K562 (cell line): ENCODE data around the gene SELENOM. TPM values are rescaled to one million over a fixed set of nuclear protein-coding genes. Genes with fewer than 3 reads are reported as not detected.

Experiments
- ATAC-seq: fragments of 200-7000 bp; cut with Tn5 transposase; 3 replicates; pipeline ENCODE4 v1.9.1; 2020; ENCODE audit warnings: moderate library complexity
- BruUV-seq: library from RNA; stranded (reverse); fragments of 400-500 nt; replicated peaks from 2 replicates; lab custom pipeline; 2021; lab: Mats Ljungman, UMichigan
- CTCF ChIA-PET: fragments of 300-600 bp; formaldehyde crosslinking; extraction: SDS; loops from one replicate; lab custom pipeline; 2021; ENCODE audit warnings: low intra/inter-chr PET ratio; lab: Yijun Ruan, JAX
- POLR2A ChIA-PET: fragments of 300-600, 350-650 bp; sonication (Branson Sonifier 250); formaldehyde crosslinking; extraction: SDS; loops from one replicate; lab custom pipeline; 2021; ENCODE audit warnings: antibody characterized with exemption, inconsistent platforms; lab: Yijun Ruan, JAX
- DNase-seq, 4 experiments: peaks; one replicate each; pipeline versions ENCODE4 v3.0.0 to v3.0.0-alpha.2; 2011 to 2018; ENCODE audit warnings: low spot score in 3 of 4, mixed read lengths in 3 of 4; ENCODE audit errors: extremely low read depth in 1 of 4
- FAIRE-seq: peaks from 2 replicates; lab custom pipeline; 2011; peaks lifted over from hg19 to GRCh38; lab: Jason Lieb, UNC
- H2AFZ ChIP-seq: 2 replicates; pipeline ENCODE4 v1.6.0; 2011; ENCODE audit warnings: low read depth, low read length, control low read depth, inconsistent platforms
- H3K27ac ChIP-seq: fragments of 200-600 bp; 3 replicates; pipeline ENCODE4 v1.8.0; 2011; ENCODE audit warnings: low read depth, mild to moderate bottlenecking, control low read depth, inconsistent platforms, low read length, moderate library complexity, mixed read lengths; ENCODE audit errors: extremely low read depth
- H3K27me3 ChIP-seq, 2 experiments: fragments of 300-600 bp in 1 of 2; 2 replicates in 1 of 2; 3 replicates in 1 of 2; pipeline versions ENCODE4 v1.6.0 to v1.8.0; 2011; ENCODE audit warnings: inconsistent platforms in 2 of 2, low read length in 2 of 2, mild to moderate bottlenecking in 1 of 2, mixed read lengths in 1 of 2, moderate library complexity in 1 of 2; ENCODE audit not compliant: control insufficient read depth in 2 of 2, insufficient read depth in 2 of 2
- H3K36me3 ChIP-seq: fragments of 300-600 bp; 3 replicates; pipeline ENCODE4 v1.8.0; 2011; ENCODE audit warnings: mild to moderate bottlenecking, low read length, inconsistent platforms; ENCODE audit not compliant: control insufficient read depth, insufficient read depth
- H3K4me1 ChIP-seq, 2 experiments: fragments of 200-600 bp in 1 of 2; replicated peaks in 1 of 2; 2 replicates in 1 of 2; 3 replicates in 1 of 2; pipeline versions ENCODE4 v1.5.1 to v1.8.0; 2011; ENCODE audit warnings: inconsistent platforms in 2 of 2, low read length in 2 of 2, mild to moderate bottlenecking in 1 of 2, mixed read lengths in 1 of 2, moderate library complexity in 1 of 2; ENCODE audit not compliant: control insufficient read depth in 2 of 2, insufficient read depth in 2 of 2
- H3K4me2 ChIP-seq: 2 replicates; pipeline ENCODE4 v1.6.1; 2011; ENCODE audit warnings: low read length, control low read depth, inconsistent platforms, mixed read lengths; ENCODE audit not compliant: insufficient read depth
- H3K4me3 ChIP-seq: fragments of 200-600 bp; sonication (generic), shearing (Covaris generic); 2 replicates; pipeline ENCODE4 v1.5.1; 2016; ENCODE audit warnings: control low read depth, inconsistent platforms
- H3K79me2 ChIP-seq: fragments of 200-600 bp; 3 replicates; pipeline ENCODE4 v1.8.0; 2011; ENCODE audit warnings: low read length, inconsistent platforms; ENCODE audit not compliant: control insufficient read depth, insufficient read depth
- H3K9ac ChIP-seq, 2 experiments: 2 replicates each; pipeline versions ENCODE4 v1.6.0 to v1.6.1; 2011; ENCODE audit warnings: low read depth in 2 of 2, low read length in 2 of 2, control low read depth in 1 of 2, inconsistent platforms in 1 of 2, mild to moderate bottlenecking in 1 of 2, mixed read lengths in 1 of 2; ENCODE audit not compliant: insufficient read depth in 1 of 2
- H3K9me1 ChIP-seq: one replicate; pipeline ENCODE4 v1.6.0; 2011; ENCODE audit warnings: inconsistent platforms, mild to moderate bottlenecking, low read length, moderate library complexity; ENCODE audit not compliant: control insufficient read depth, insufficient read depth
- H3K9me3 ChIP-seq: replicated peaks from 2 replicates; pipeline ENCODE4 v1.5.1; 2011; ENCODE audit warnings: low read depth, low read length, inconsistent platforms; ENCODE audit not compliant: control insufficient read depth, insufficient read depth
- H4K20me1 ChIP-seq: replicated peaks from 2 replicates; pipeline ENCODE4 v1.6.1; 2011; ENCODE audit warnings: low read length, inconsistent platforms, mixed read lengths; ENCODE audit not compliant: control insufficient read depth, insufficient read depth
- ATF2 ChIP-seq: sonication (generic); formaldehyde crosslinking; IDR thresholded peaks from 2 replicates; pipeline ENCODE4 v1.8.1; 2022; ENCODE audit warnings: missing genetic modification reagents
- EGR1 ChIP-seq: fragments of 450-650 bp; conservative IDR thresholded peaks from 2 replicates; pipeline ENCODE4 v1.6.1; 2017; ENCODE audit warnings: mild to moderate bottlenecking
- GABPB1 ChIP-seq: sonication (generic); formaldehyde crosslinking; IDR thresholded peaks from 2 replicates; pipeline ENCODE4 v1.8.0; 2022; ENCODE audit warnings: mild to moderate bottlenecking, missing genetic modification reagents
- HMBOX1 ChIP-seq: sonication (generic); IDR thresholded peaks from 2 replicates; pipeline ENCODE4 v1.6.1; 2016
- HOXB6 ChIP-seq: fragments of 250-450 bp; sonication (Bioruptor Pico); IDR thresholded peaks from 2 replicates; pipeline ENCODE4 v1.5.1; 2022; ENCODE audit warnings: mild to moderate bottlenecking, borderline replicate concordance
- KLF10 ChIP-seq: fragments of 250-450 bp; sonication (Bioruptor Pico); IDR thresholded peaks from 2 replicates; pipeline ENCODE4 v1.6.1; 2021; ENCODE audit warnings: matching md5 sums
- MAFK ChIP-seq: IDR thresholded peaks from 2 replicates; pipeline ENCODE4 v1.6.1; 2011; ENCODE audit warnings: low read length, improper control_type of control experiment
- MAX ChIP-seq: sonication (generic); formaldehyde crosslinking; IDR thresholded peaks from 2 replicates; pipeline ENCODE4 v1.9.0; 2022; ENCODE audit warnings: mild to moderate bottlenecking, missing genetic modification reagents
- MCM2 ChIP-seq: fragments of 450-650 bp; IDR thresholded peaks from 2 replicates; pipeline ENCODE4 v1.6.1; 2017; ENCODE audit warnings: low read depth, mild to moderate bottlenecking
- MTA1 ChIP-seq: fragments of 450-650 bp; IDR thresholded peaks from 2 replicates; pipeline ENCODE4 v1.6.1; 2017; ENCODE audit warnings: borderline replicate concordance
- MXI1 ChIP-seq: IDR thresholded peaks from 2 replicates; pipeline ENCODE4 v1.6.1; 2011; ENCODE audit warnings: low read depth, mild to moderate bottlenecking, improper control_type of control experiment, low read length
- MYNN ChIP-seq, 2 experiments: sonication (generic); formaldehyde crosslinking in 1 of 2; IDR thresholded peaks; 2 replicates each; pipeline versions ENCODE4 v1.5.0 to v1.6.1; 2016 to 2020; ENCODE audit warnings: antibody characterized with exemption in 1 of 2, missing genetic modification reagents in 1 of 2
- NRF1 ChIP-seq, 2 experiments: fragments of 450-650 bp; IDR thresholded peaks in 1 of 2; conservative IDR thresholded peaks in 1 of 2; 2 replicates each; pipeline ENCODE4 v1.6.1; 2014; ENCODE audit warnings: mild to moderate bottlenecking in 2 of 2
- SMAD2 ChIP-seq: fragments of 150-350 bp; IDR thresholded peaks from 2 replicates; pipeline ENCODE4 v1.6.1; 2014; ENCODE audit warnings: low read depth, mild to moderate bottlenecking, low read length
- SMAD3 ChIP-seq: fragments of 450-650 bp; formaldehyde crosslinking; conservative IDR thresholded peaks from 2 replicates; pipeline ENCODE4 v1.4.0; 2020; ENCODE audit warnings: mild to moderate bottlenecking
- SMARCC2 ChIP-seq: fragments of 450-650 bp; IDR thresholded peaks from 2 replicates; pipeline ENCODE4 v1.6.1; 2017; ENCODE audit warnings: antibody characterized with exemption, moderate library complexity, mild to moderate bottlenecking, low read depth
- SREBF2 ChIP-seq: sonication (generic); formaldehyde crosslinking; IDR thresholded peaks from 2 replicates; pipeline ENCODE4 v1.4.0; 2020; ENCODE audit warnings: mild to moderate bottlenecking, missing genetic modification reagents
- ZNF280B ChIP-seq: fragments of 250-450 bp; sonication (Bioruptor Pico); IDR thresholded peaks from 2 replicates; pipeline ENCODE4 v1.5.1; 2021; ENCODE audit warnings: mild to moderate bottlenecking
- ZNF316 ChIP-seq: fragments of 450-650 bp; IDR thresholded peaks from 2 replicates; pipeline ENCODE4 v1.6.1; 2016
- WGBS: fragments of 100-300 bp; shearing (Covaris generic); methylation state at CpG from one replicate; pipeline ENCODE4 v1.1.6; 2016; ENCODE audit warnings: low coverage, mixed read lengths; ENCODE audit not compliant: insufficient coverage; ENCODE audit errors: missing lambda C conversion rate; 5-methylcytosine and 5-hydroxymethylcytosine counted together
- in situ Hi-C: fragments of 300-500 bp; cut with MboI; formaldehyde crosslinking; loops from 4 replicates; pipeline ENCODE4 v1.15.0; 2018; ENCODE audit warnings: inconsistent platforms, mixed read lengths
- intact Hi-C: fragments of 100-400 bp; cut with micrococcal nuclease; formaldehyde crosslinking; loops from 2 replicates; pipeline ENCODE4 v1.14.2; 2022
- polyA plus RNA-seq, 8 experiments: library from polyadenylated mRNA; depleted of rRNA in 4 of 8; stranded (reverse) in 5 of 8; unstranded in 3 of 8; fragments of >200 nt; fragmentation: Nextera tagmentation in 2 of 8; fragmentation: Illumina TruSeq in 1 of 8; extraction: Ambion mirVana in 2 of 8; extraction: Trizol in 1 of 8; gene quantifications; 2 replicates each; pipeline versions ENCODE4 v1.2.1 to v1.2.3, GENCODE V29; 2011 to 2014; ENCODE audit warnings: inconsistent platforms in 1 of 8, missing spikeins in 1 of 8
- total RNA-seq, 7 experiments: library from RNA; depleted of rRNA in 6 of 7; stranded (reverse); fragments of >200 nt in 6 of 7; fragmentation: Illumina TruSeq in 2 of 7; extraction: Trizol in 2 of 7; gene quantifications; 2 replicates each; pipeline versions ENCODE4 v1.2.1 to v1.2.3, GENCODE V29; 2011 to 2021; ENCODE audit warnings: low replicate concordance in 1 of 7

The SELENOM gene
- total and polyA plus RNA-seq, 9 of the 15 experiments (the other 6 are each of a cell fraction or from before 2014, with no cell fraction given), result 1.2 to 10.6 (median 3.7) TPM

GRCh38 chr22:31127181-31127772, 19.9 kb upstream of the SELENOM start:
- peak overlapping the region; percentile 51 for H3K4me2 ChIP-seq
- no peak for FAIRE-seq

More at GRCh38 chr22:31127181-31127772, 19.9 kb upstream of the SELENOM start:
- Histone ChIP-seq H3K36me3 (no peaks in the 10 kb centered on the region), H4K20me1 (no peaks in the 10 kb centered on the region), H3K9me1 (no peaks in the 10 kb centered on the region), H3K79me2 (no peaks in the 10 kb centered on the region), H3K9me3 (no peaks in the 10 kb centered on the region), H3K27ac (peak overlapping the region; percentile 14; the same call in 1 of the 3 replicates), H3K4me3 (no peak overlapping the region), H3K4me1 (peaks cover 23 to 49% of the 10 kb centered on the region in 2 experiments; a peak in 4 of 5 replicates), H3K9ac (no peak overlapping the region), H2AFZ (peak overlapping the region; percentile 75), H3K27me3 (no peaks in the 10 kb centered on the region)
- ATAC-seq (peak; percentile 80), DNase-seq (peak; percentile 44 to 51 (median 46))
- 36% methylated on average over 9 of the region's 19 CpGs for WGBS
- in situ Hi-C loops (no loop called here), intact Hi-C loops (no loop called here)
- no TSS peak for BruUV-seq
- peak; percentile 71 to 77 for TF ChIP-seq NRF1 (conservative IDR thresholded peaks at IDR 0.05 in 1 of 2, IDR thresholded peaks at IDR 0.05 in 1 of 2)
- TF ChIP-seq HOXB6 (CRISPR knock-in tag), result no peak
- TF ChIP-seq ATF2 (CRISPR knock-in tag), result no peak
- no peak for TF ChIP-seq HMBOX1
- no peak for TF ChIP-seq MCM2
- no peak for TF ChIP-seq ZNF316
- no peak for TF ChIP-seq KLF10
- no peak for TF ChIP-seq MXI1
- no peak for TF ChIP-seq MYNN (IDR thresholded peaks at IDR 0.05)
- no peak for TF ChIP-seq MYNN (CRISPR knock-in tag; IDR thresholded peaks at IDR 0.05)
- TF ChIP-seq EGR1, result peak; percentile 61
- no peak for TF ChIP-seq ZNF280B (CRISPR knock-in tag)
- TF ChIP-seq GABPB1, result no peak
- TF ChIP-seq SMAD3, result no peak
- TF ChIP-seq SMAD2, result no peak
- TF ChIP-seq SMARCC2, result no peak
- no peak for TF ChIP-seq MTA1
- no peak for TF ChIP-seq SREBF2 (CRISPR knock-in tag)
- TF ChIP-seq MAX, result peak; percentile 79
- TF ChIP-seq MAFK, result no peak
- POLR2A ChIA-PET, result no interaction called here
- CTCF ChIA-PET, result no interaction called here
